22Rv1 (cell line): ENCODE measurements around the gene QTRT2.

Experiments
- H3K27ac ChIP-seq: fragments of 450-650 bp; 2 replicates; pipeline ENCODE4 v1.5.1; 2017
- ZFX ChIP-seq: fragments of 450-650 bp; IDR thresholded peaks from 2 replicates; pipeline ENCODE4 v1.6.1; 2017; ENCODE audit warnings: antibody characterized with exemption, borderline replicate concordance
- TF ChIP-seq, protein P1 (sequence below): fragments of 450-650 bp; IDR thresholded peaks from 2 replicates; pipeline ENCODE4 v1.5.1; 2017; ENCODE audit warnings: mild to moderate bottlenecking

Gene QTRT2

DNA sequence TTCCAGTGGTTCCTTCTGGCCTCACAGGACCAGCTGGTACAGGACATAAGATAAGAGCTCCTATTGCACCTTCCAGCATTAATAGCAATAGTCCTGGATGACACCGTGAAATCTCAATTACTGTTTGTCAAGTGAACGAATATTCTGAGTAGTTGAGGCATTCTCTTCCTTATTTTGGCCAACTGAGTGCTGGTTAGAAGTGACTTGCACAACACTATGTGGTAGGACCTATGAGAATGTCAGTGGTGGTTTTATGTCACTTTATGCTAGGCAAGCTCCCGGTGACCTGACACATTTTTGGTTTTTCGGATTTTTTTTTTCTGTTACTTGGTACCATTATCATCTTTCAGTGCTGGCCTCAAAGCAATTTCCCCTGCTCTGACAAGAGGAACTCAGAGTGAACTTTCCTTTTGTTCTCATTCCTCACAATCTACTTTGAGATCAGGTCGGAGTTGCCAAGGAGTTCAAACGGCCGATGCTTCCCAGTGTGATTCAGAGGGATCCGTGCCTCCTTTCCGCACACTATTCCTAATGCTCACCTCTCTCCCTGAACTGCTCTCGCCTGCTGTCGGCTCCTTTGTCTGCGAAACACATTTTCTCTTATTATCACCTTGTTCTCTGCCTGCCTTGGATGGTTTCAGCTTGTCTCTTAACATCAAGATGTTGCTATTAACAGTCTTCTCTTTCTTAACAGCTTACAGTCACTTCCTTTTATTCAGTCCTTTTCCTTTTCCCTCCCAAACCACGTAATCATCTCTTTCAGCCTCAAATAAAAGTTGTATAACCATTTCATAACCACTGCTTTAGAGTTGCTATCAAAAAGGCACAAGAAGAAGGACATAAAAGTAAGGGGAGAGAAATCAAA lies 35.8 kb downstream of the QTRT2 start:
- no peak overlapping the region for H3K27ac ChIP-seq
- no peak for TF ChIP-seq ZFX
- TF ChIP-seq, protein P1, sequence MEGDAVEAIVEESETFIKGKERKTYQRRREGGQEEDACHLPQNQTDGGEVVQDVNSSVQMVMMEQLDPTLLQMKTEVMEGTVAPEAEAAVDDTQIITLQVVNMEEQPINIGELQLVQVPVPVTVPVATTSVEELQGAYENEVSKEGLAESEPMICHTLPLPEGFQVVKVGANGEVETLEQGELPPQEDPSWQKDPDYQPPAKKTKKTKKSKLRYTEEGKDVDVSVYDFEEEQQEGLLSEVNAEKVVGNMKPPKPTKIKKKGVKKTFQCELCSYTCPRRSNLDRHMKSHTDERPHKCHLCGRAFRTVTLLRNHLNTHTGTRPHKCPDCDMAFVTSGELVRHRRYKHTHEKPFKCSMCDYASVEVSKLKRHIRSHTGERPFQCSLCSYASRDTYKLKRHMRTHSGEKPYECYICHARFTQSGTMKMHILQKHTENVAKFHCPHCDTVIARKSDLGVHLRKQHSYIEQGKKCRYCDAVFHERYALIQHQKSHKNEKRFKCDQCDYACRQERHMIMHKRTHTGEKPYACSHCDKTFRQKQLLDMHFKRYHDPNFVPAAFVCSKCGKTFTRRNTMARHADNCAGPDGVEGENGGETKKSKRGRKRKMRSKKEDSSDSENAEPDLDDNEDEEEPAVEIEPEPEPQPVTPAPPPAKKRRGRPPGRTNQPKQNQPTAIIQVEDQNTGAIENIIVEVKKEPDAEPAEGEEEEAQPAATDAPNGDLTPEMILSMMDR: no peak

DNA sequence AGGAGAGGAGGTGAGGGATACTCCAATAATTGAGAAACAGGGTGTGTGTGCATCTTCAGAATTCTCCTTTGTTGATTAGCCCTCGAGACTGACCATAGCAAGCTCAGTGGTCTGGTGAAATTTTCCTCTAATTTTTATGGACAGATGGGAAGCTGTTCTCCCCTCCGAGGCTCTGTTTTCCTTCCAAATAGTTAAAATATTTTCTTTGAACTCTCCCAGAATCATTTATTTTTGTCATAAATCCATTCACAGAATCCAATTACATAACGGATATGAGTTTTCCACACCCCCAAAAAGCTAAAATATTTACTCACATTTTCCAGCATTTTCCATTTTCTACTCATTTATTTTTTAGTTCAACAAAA lies 36.5 kb downstream of the QTRT2 start:
- TF ChIP-seq ZFX: no peak
- TF ChIP-seq, protein P1: no peak
- no peak overlapping the region for H3K27ac ChIP-seq

DNA sequence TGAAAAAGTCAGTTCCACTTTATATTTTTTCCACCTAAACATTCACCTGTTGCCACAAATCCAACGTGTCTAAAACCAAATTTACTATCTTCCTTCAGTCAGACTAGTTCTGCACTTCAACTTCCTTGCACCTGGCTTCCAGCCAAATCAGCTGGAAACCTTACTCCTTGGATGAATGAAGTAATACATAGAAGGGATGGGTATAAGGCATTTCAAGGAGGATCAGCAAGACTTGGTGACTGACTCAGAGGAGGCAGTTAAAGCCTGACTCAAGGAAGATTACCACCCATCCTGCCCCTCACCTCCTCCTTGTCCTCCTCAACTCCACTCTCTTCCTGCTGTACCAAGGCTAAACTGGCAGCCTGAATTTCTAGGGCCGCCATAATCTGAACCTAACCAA lies 37.1 kb downstream of the QTRT2 start:
- TF ChIP-seq ZFX: no peak
- TF ChIP-seq, protein P1: no peak
- H3K27ac ChIP-seq: no peak overlapping the region

DNA sequence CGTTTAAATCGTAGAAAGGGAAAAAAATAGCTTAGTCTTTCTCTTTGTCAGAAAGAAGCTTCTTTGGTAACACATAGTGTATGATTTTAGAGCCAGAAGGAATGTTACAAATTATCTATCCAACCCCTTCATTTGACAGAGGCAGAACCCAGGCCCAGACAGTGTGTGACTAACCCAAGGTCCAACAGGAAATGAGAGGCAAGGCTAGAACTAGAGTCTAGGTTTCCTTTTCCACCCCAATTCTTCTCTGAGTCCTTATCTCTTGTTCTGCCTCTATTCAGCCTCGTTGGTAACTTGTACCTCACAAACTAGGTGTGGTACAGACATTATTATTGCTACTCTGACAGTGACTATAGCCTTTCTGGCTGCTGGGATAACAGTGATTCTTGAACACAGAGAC lies 39.3 kb downstream of the QTRT2 start:
- H3K27ac ChIP-seq: no peak overlapping the region
- no peak for TF ChIP-seq ZFX
- TF ChIP-seq, protein P1: no peak

DNA sequence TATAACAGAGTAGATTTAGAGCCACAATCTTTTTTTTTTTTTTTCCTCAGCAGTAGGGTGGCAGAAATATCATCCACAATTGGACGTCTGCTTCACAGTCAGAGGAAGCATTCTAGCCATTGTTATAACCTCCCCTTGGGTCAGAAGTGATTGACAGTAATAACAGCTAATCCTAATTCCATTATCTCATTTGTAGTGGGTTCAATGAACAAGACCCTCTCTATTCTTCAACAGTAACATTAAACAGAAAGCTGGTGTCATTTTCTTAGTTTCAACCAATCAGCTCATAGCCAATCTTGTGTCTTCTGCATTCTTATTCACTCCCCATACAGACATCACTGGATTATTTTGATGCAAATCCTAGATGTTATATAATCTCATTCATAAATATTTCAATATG lies 44.6 kb downstream of the QTRT2 start:
- no peak overlapping the region for H3K27ac ChIP-seq
- TF ChIP-seq, protein P1: no peak
- no peak for TF ChIP-seq ZFX

DNA sequence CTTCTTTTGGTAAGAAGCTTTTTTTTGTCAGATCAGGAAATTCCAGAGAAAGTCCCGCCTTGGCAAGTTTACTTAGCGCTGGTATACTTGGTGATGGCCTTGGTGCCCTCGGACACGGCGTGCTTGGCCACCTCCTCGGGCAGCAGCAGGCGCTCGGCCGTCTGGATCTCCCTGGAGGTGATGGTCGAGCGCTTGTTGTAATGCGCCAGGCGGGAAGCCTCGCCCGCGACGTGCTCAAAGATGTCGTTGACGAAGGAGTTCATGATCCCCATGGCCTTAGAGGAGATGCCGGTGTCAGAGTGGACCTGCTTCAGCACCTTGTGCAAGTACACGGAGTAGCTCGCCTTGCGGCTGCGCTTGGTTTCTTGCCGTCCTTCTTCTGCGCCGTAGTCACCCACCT lies 46.6 kb downstream of the QTRT2 start:
- TF ChIP-seq, protein P1: no peak
- TF ChIP-seq ZFX: no peak

DNA sequence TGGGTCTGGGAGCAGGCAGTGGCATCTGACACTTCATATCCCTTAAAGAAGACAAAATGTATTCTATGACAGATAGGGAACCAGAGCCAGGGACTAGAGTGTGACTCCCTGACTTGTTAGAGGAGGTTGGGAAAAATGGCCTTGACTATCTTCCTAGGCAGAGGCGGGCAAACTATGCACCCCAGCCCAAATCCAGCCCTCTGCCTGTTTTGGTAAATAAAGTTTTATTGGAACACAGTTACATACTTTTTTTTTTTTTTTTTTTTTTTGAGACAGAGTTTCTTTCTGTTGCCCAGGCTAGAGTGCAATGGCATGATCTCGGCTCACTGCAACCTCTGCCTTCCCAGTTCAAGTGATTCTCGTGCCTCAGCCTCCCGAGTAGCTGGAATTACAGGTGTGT lies 47.3 kb downstream of the QTRT2 start:
- no peak overlapping the region for H3K27ac ChIP-seq
- no peak for TF ChIP-seq ZFX
- TF ChIP-seq, protein P1: no peak

More for the DNA sequence above, 46.6 kb downstream of the QTRT2 start:
- no peak overlapping the region for H3K27ac ChIP-seq
